GM12875 (cell line): ENCODE results near the gene WSB1.

Experiments
- H3K4me3 ChIP-seq: one replicate; pipeline ENCODE4 v1.5.1; 2011; ENCODE audit warnings: low read depth, low read length, control low read depth
- TF ChIP-seq, protein P1 (sequence below): IDR thresholded peaks from 2 replicates; pipeline ENCODE4 v1.5.1; 2011; ENCODE audit warnings: low read depth, mild to moderate bottlenecking, control low read depth, inconsistent platforms, low read length, moderate library complexity, borderline replicate concordance; ENCODE audit not compliant: insufficient read depth

Gene WSB1

GRCh38 chr17:27339198-27339835, 45.4 kb downstream of the WSB1 start:
- no peak overlapping the region for H3K4me3 ChIP-seq
- TF ChIP-seq, protein P1, sequence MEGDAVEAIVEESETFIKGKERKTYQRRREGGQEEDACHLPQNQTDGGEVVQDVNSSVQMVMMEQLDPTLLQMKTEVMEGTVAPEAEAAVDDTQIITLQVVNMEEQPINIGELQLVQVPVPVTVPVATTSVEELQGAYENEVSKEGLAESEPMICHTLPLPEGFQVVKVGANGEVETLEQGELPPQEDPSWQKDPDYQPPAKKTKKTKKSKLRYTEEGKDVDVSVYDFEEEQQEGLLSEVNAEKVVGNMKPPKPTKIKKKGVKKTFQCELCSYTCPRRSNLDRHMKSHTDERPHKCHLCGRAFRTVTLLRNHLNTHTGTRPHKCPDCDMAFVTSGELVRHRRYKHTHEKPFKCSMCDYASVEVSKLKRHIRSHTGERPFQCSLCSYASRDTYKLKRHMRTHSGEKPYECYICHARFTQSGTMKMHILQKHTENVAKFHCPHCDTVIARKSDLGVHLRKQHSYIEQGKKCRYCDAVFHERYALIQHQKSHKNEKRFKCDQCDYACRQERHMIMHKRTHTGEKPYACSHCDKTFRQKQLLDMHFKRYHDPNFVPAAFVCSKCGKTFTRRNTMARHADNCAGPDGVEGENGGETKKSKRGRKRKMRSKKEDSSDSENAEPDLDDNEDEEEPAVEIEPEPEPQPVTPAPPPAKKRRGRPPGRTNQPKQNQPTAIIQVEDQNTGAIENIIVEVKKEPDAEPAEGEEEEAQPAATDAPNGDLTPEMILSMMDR = no peak

GRCh38 chr17:27339836-27340550, 46.1 kb downstream of the WSB1 start:
- TF ChIP-seq, protein P1 = no peak
- H3K4me3 ChIP-seq = no peak overlapping the region

GRCh38 chr17:27340575-27340974, 46.7 kb downstream of the WSB1 start:
- TF ChIP-seq, protein P1 = no peak
- H3K4me3 ChIP-seq = no peak overlapping the region

DNA sequence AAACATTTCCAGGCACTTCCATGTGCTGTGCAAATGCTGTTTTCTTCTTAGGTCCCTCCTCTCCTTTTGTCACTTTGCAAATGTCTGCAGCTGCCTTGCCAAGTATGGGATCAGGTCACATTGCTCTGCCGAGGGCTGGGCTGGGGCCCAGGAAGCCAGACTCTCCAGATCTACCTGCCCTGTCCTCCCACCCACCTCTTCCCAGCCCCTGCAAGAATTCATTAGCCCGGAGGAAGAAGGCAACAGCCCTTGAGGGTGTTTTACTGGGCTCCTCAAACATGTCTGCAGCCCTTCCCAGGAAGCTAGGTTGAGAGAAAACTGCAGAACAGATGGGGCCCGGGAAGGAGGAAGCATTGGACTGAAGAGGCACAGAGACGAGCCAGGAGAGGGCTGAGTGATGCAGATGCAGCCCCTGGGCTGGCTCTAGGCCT, 47.1 kb downstream of the WSB1 start:
- H3K4me3 ChIP-seq = no peak overlapping the region
- TF ChIP-seq, protein P1 = no peak

- H3K4me3 ChIP-seq = no peak overlapping the region
- TF ChIP-seq, protein P1 = no peak
Observed at GRCh38 chr17:27342059-27342458, 48.1 kb downstream of the WSB1 start.

DNA sequence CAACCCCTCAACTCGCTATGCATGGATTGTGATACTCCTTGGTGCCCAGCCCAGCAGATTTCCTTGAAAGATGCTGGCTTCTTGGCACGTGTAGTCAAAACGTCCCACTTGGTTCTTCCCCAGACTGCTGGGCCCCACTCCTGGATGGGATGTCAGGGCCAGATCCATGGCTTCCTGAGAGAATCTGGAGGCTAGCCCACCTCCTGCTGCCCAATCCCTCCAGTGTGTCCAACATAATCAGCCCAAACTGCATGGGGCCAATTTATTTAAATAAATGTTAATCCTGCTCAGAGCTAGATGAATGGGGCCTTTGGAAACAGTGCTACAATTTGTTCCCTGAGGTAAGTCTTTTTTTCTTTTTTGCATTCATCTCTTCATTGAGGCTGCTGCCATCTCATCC, 49.4 kb downstream of the WSB1 start:
- TF ChIP-seq, protein P1 = no peak
- H3K4me3 ChIP-seq = no peak overlapping the region
